GM23338 (cell line): ENCODE measurements around the gene PSPH. TPM values are rescaled to one million over a fixed set of nuclear protein-coding genes. Genes with fewer than 3 reads are reported as not detected.
"Not testable (repeated sequence)": the region's sequence is repeated elsewhere in the genome, so short reads cannot be mapped to it uniquely, and the experiment has no call there.

Experiments used
- ATAC-seq: fragments of 200-7000 bp; cut with Tn5 transposase; 3 replicates; pipeline ENCODE4 v1.9.1; 2020
- DNase-seq: peaks from one replicate; pipeline ENCODE4 v3.0.0-alpha.2; 2015; ENCODE audit warnings: low spot score
- H2AFZ ChIP-seq: fragments of 200-600 bp; sonication (generic); 2 replicates; pipeline ENCODE4 v1.8.0; 2016; ENCODE audit warnings: antibody characterized with exemption, mild to moderate bottlenecking, moderate library complexity
- H3F3A ChIP-seq: fragments of 200-600 bp; sonication (generic); replicated peaks from 2 replicates; pipeline ENCODE4 v1.8.0; 2017; ENCODE audit warnings: antibody characterized with exemption, mixed run types, low read depth
- H3K27ac ChIP-seq: fragments of 200-600 bp; sonication (generic); 2 replicates; pipeline ENCODE4 v1.6.1; 2016; ENCODE audit warnings: low read depth
- H3K27me3 ChIP-seq: fragments of 200-600 bp; sonication (generic); 2 replicates; pipeline ENCODE4 v1.8.0; 2016; ENCODE audit warnings: mild to moderate bottlenecking, mixed run types, moderate library complexity; ENCODE audit not compliant: insufficient read depth
- H3K36me3 ChIP-seq: fragments of 200-600 bp; sonication (generic); 2 replicates; pipeline ENCODE4 v1.8.0; 2016; ENCODE audit warnings: mild to moderate bottlenecking; ENCODE audit not compliant: insufficient read depth
- H3K4me1 ChIP-seq: fragments of 200-600 bp; sonication (generic); 2 replicates; pipeline ENCODE4 v1.8.0; 2016; ENCODE audit warnings: mild to moderate bottlenecking, moderate library complexity; ENCODE audit not compliant: insufficient read depth
- H3K4me2 ChIP-seq: fragments of 200-600 bp; sonication (generic); 2 replicates; pipeline ENCODE4 v1.7.1; 2017; ENCODE audit warnings: mixed run types
- H3K4me3 ChIP-seq: fragments of 200-600 bp; sonication (generic); 2 replicates; pipeline ENCODE4 v1.6.1; 2016; ENCODE audit warnings: mixed run types
- H3K79me2 ChIP-seq: fragments of 200-600 bp; sonication (generic); replicated peaks from 2 replicates; pipeline ENCODE4 v1.8.0; 2017; ENCODE audit warnings: mild to moderate bottlenecking; ENCODE audit not compliant: insufficient read depth
- H3K9me2 ChIP-seq: fragments of 200-600 bp; sonication (generic); 2 replicates; pipeline ENCODE4 v1.8.0; 2017; ENCODE audit not compliant: insufficient read depth
- H4K20me1 ChIP-seq: fragments of 200-600 bp; sonication (generic); replicated peaks from 2 replicates; pipeline ENCODE4 v1.8.0; 2017; ENCODE audit warnings: mild to moderate bottlenecking; ENCODE audit not compliant: insufficient read depth
- H3K27ac Mint-ChIP-seq: 2 replicates; pipeline ENCODE4 v1.8.0; 2020; ENCODE audit warnings: inconsistent platforms, mild to moderate bottlenecking, moderate library complexity, mixed read lengths
- H3K27me3 Mint-ChIP-seq: 3 replicates; pipeline ENCODE4 v1.8.0; 2022; ENCODE audit warnings: low read depth, mild to moderate bottlenecking, moderate library complexity, mixed read lengths, inconsistent platforms; ENCODE audit not compliant: insufficient read depth, poor library complexity
- H3K36me3 Mint-ChIP-seq: 3 replicates; pipeline ENCODE4 v1.8.0; 2021; ENCODE audit warnings: low read depth, mild to moderate bottlenecking, inconsistent platforms, moderate library complexity, mixed read lengths
- H3K4me1 Mint-ChIP-seq: 3 replicates; pipeline ENCODE4 v1.8.0; 2020; ENCODE audit warnings: mild to moderate bottlenecking, inconsistent platforms, mixed read lengths
- H3K4me3 Mint-ChIP-seq: 3 replicates; pipeline ENCODE4 v1.8.0; 2021; ENCODE audit warnings: moderate library complexity, mild to moderate bottlenecking, inconsistent platforms, mixed read lengths
- H3K9me3 Mint-ChIP-seq: 3 replicates; pipeline ENCODE4 v1.8.0; 2020; ENCODE audit warnings: moderate library complexity, mild to moderate bottlenecking, inconsistent platforms, mixed read lengths
- CTCF ChIP-seq, 2 experiments: fragments of 200-600 bp in 1 of 2; sonication (generic) in 1 of 2; conservative IDR thresholded peaks; 2 replicates each; pipeline versions ENCODE4 v1.5.1 to v1.6.1; 2016 to 2017; ENCODE audit warnings: antibody characterized with exemption in 2 of 2, low read depth in 2 of 2, mild to moderate bottlenecking in 2 of 2, moderate library complexity in 1 of 2
- ZNF462 ChIP-seq: fragments of 250-450 bp; sonication (Bioruptor Pico); IDR thresholded peaks from 2 replicates; pipeline ENCODE4 v1.5.0; 2020; ENCODE audit warnings: mild to moderate bottlenecking, moderate library complexity
- polyA plus RNA-seq: library from polyadenylated mRNA; unstranded; fragments of >200 nt; fragmentation: Nextera tagmentation; extraction: Ambion mirVana; gene quantifications from 2 replicates; pipeline ENCODE4 v1.2.1, GENCODE V29; 2016
- total RNA-seq: library from RNA; depleted of rRNA; stranded (reverse); fragments of >200 nt; shearing (Covaris generic); gene quantifications from 2 replicates; pipeline ENCODE4 v1.2.3, GENCODE V29; 2014

The PSPH gene
- total and polyA plus RNA-seq, 2 experiments from 2014 or later, result 38.3 to 149 TPM

GRCh38 chr7:56080726-56081435 is 29.6 kb upstream of the PSPH start:
- H3K4me3 ChIP-seq, H3K4me1 ChIP-seq, DNase-seq, H3K27me3 ChIP-seq, H3K79me2 ChIP-seq, ATAC-seq, H2AFZ ChIP-seq, H3K4me3 Mint-ChIP-seq, H3K27ac Mint-ChIP-seq, H3F3A ChIP-seq, H3K4me1 Mint-ChIP-seq, H3K9me3 Mint-ChIP-seq, H3K4me2 ChIP-seq, H3K27ac ChIP-seq, H3K9me2 ChIP-seq, H4K20me1 ChIP-seq, H3K36me3 ChIP-seq: not testable (repeated sequence)
- Mint-ChIP-seq H3K36me3 (peaks cover 21% of the 10 kb centered on the region), H3K27me3 (peaks cover 12% of the 10 kb centered on the region)

- Histone ChIP-seq H3K4me2 (no peak overlapping the region), H3K27ac (no peak overlapping the region), H4K20me1 (no peaks in the 10 kb centered on the region), H3K36me3 (no peaks in the 10 kb centered on the region; the same call in 1 of the 2 replicates), H3K9me2 (no peaks in the 10 kb centered on the region), H2AFZ (no peak overlapping the region), H3K27me3 (no peaks in the 10 kb centered on the region), H3K4me3 (no peak overlapping the region), H3K79me2 (no peaks in the 10 kb centered on the region), H3F3A (no peaks in the 10 kb centered on the region), H3K4me1 (no peaks in the 10 kb centered on the region)
- H3K27ac Mint-ChIP-seq, result no peak overlapping the region
- H3K27me3 Mint-ChIP-seq, result peaks cover 10% of the 10 kb centered on the region
- no peaks in the 10 kb centered on the region for H3K9me3 Mint-ChIP-seq
- no peak overlapping the region for H3K4me3 Mint-ChIP-seq
- peak; percentile 70 for ATAC-seq
- H3K4me1 Mint-ChIP-seq, result no peaks in the 10 kb centered on the region
- H3K36me3 Mint-ChIP-seq, result peaks cover 21% of the 10 kb centered on the region
- TF ChIP-seq CTCF (conservative IDR thresholded peaks at IDR 0.05; ENCODE audit: low read depth in 2 of 2) (peak; percentile 56), ZNF462 (CRISPR knock-in tag) (no peak)
- DNase-seq, result peak; percentile 59
Observed at GRCh38 chr7:56079450-56080185, 28.4 kb upstream of the PSPH start.
